Hepatocyte (in vitro differentiated cells): Measurements from ENCODE around the gene RAB11FIP5. TPM values are rescaled to one million over a fixed set of nuclear protein-coding genes. Genes with fewer than 3 reads are reported as not detected.

ENCODE experiments used
- DNase-seq: peaks from one replicate; pipeline ENCODE4 v3.0.0-alpha.2; 2016; ENCODE audit warnings: low spot score
- H2AFZ ChIP-seq: fragments of 200-600 bp; sonication (generic); 2 replicates; pipeline ENCODE4 v1.6.0; 2016; ENCODE audit warnings: antibody characterized with exemption, mild to moderate bottlenecking
- H3K27ac ChIP-seq: fragments of 200-600 bp; sonication (generic); 2 replicates; pipeline ENCODE4 v1.5.1; 2016; ENCODE audit warnings: mild to moderate bottlenecking
- H3K27me3 ChIP-seq: fragments of 200-600 bp; sonication (generic); 2 replicates; pipeline ENCODE4 v1.6.1; 2016
- H3K36me3 ChIP-seq: fragments of 200-600 bp; sonication (generic); replicated peaks from 2 replicates; pipeline ENCODE4 v1.5.1; 2016; ENCODE audit warnings: low read depth; ENCODE audit not compliant: insufficient read depth
- H3K4me1 ChIP-seq: fragments of 200-600 bp; sonication (generic); 2 replicates; pipeline ENCODE4 v1.5.1; 2016; ENCODE audit warnings: mild to moderate bottlenecking, moderate library complexity; ENCODE audit not compliant: insufficient read depth
- H3K4me2 ChIP-seq: fragments of 200-600 bp; sonication (generic); 2 replicates; pipeline ENCODE4 v1.6.0; 2016
- H3K4me3 ChIP-seq: fragments of 200-600 bp; sonication (generic); 2 replicates; pipeline ENCODE4 v1.5.1; 2016; ENCODE audit warnings: mild to moderate bottlenecking
- H3K79me2 ChIP-seq: fragments of 200-600 bp; sonication (generic); 2 replicates; pipeline ENCODE4 v1.6.0; 2017; ENCODE audit warnings: mild to moderate bottlenecking
- H3K9me2 ChIP-seq: fragments of 200-600 bp; sonication (generic); replicated peaks from 2 replicates; pipeline ENCODE4 v1.6.0; 2017; ENCODE audit warnings: mild to moderate bottlenecking; ENCODE audit not compliant: insufficient read depth
- H3K9me3 ChIP-seq: fragments of 200-600 bp; sonication (generic); 2 replicates; pipeline ENCODE4 v1.5.1; 2016; ENCODE audit warnings: low read depth, mild to moderate bottlenecking
- H4K20me1 ChIP-seq: fragments of 200-600 bp; sonication (generic); 2 replicates; pipeline ENCODE4 v1.6.0; 2016; ENCODE audit warnings: mild to moderate bottlenecking; ENCODE audit not compliant: insufficient read depth, poor library complexity, severe bottlenecking
- CTCF ChIP-seq: fragments of 200-600 bp; sonication (generic); IDR thresholded peaks from 2 replicates; pipeline ENCODE4 v1.5.1; 2016; ENCODE audit warnings: antibody characterized with exemption, mild to moderate bottlenecking; ENCODE audit not compliant: poor library complexity
- EZH2 ChIP-seq: fragments of 200-600 bp; sonication (generic); IDR thresholded peaks from 2 replicates; pipeline ENCODE4 v1.6.1; 2016; ENCODE audit warnings: antibody characterized with exemption, mild to moderate bottlenecking, borderline replicate concordance
- EZH2phosphoT487 ChIP-seq: fragments of 200-600 bp; sonication (generic); IDR thresholded peaks from one replicate; pipeline ENCODE4 v1.6.1; 2018; ENCODE audit warnings: antibody characterized with exemption, mild to moderate bottlenecking, low read depth, moderate library complexity; ENCODE audit not compliant: unreplicated experiment, severe bottlenecking
- WGBS: methylation state at CpG from one replicate; pipeline ENCODE4 v1.1.6; 2016; ENCODE audit warnings: low lambda C conversion rate; ENCODE audit errors: missing lambda C conversion rate; 5-methylcytosine and 5-hydroxymethylcytosine counted together
- polyA plus RNA-seq: library from polyadenylated mRNA; unstranded; fragments of >200 nt; fragmentation: Nextera tagmentation; extraction: Ambion mirVana; gene quantifications from 2 replicates; pipeline ENCODE4 v1.2.1, GENCODE V29; 2016
- total RNA-seq: library from RNA; depleted of rRNA; stranded (reverse); fragments of >200 nt; gene quantifications from 2 replicates; pipeline ENCODE4 v1.2.3, GENCODE V29; 2014

Gene RAB11FIP5
- total and polyA plus RNA-seq, 2 experiments from 2014 or later: 33.5 to 33.7 TPM

- no peak overlapping the region for H2AFZ ChIP-seq
- H3K9me3 ChIP-seq: no peaks in the 10 kb centered on the region
- H3K4me3 ChIP-seq: no peak overlapping the region
- H3K27me3 ChIP-seq: no peaks in the 10 kb centered on the region
- DNase-seq: no peak
- no peak overlapping the region for H3K27ac ChIP-seq
- no peak overlapping the region for H3K4me2 ChIP-seq
- no peaks in the 10 kb centered on the region for H3K36me3 ChIP-seq
- H3K4me1 ChIP-seq: peaks cover 9% of the 10 kb centered on the region
- no peaks in the 10 kb centered on the region for H3K9me2 ChIP-seq
- 97% methylated on average over 6 of the region's 6 CpGs for WGBS
- H3K79me2 ChIP-seq: peaks cover 40% of the 10 kb centered on the region
- TF ChIP-seq EZH2phosphoT487 (no peak), CTCF (no peak), EZH2 (no peak)
- no peaks in the 10 kb centered on the region for H4K20me1 ChIP-seq
These were observed 53.6 kb downstream of the RAB11FIP5 start for GRCh38 chr2:73059106-73059505.

GRCh38 chr2:73054980-73055379 is 57.8 kb downstream of the RAB11FIP5 start:
- TF ChIP-seq EZH2phosphoT487 (no peak), EZH2 (no peak), CTCF (no peak)

GRCh38 chr2:73053316-73054114 is 59.2 kb downstream of the RAB11FIP5 start:
- H3K9me2 ChIP-seq: no peaks in the 10 kb centered on the region
- no peak for TF ChIP-seq EZH2phosphoT487
- TF ChIP-seq EZH2: no peak
- no peak for TF ChIP-seq CTCF
- no peaks in the 10 kb centered on the region for H3K79me2 ChIP-seq
- H3K27ac ChIP-seq: no peak overlapping the region
- DNase-seq: no peak
- H3K27me3 ChIP-seq: no peaks in the 10 kb centered on the region
- no peaks in the 10 kb centered on the region for H3K9me3 ChIP-seq
- H3K4me1 ChIP-seq: no peaks in the 10 kb centered on the region
- H3K4me2 ChIP-seq: no peak overlapping the region
- H2AFZ ChIP-seq: no peak overlapping the region
- 90% methylated on average over 6 of the region's 6 CpGs for WGBS
- H3K4me3 ChIP-seq: no peak overlapping the region
- H4K20me1 ChIP-seq: no peaks in the 10 kb centered on the region
- no peaks in the 10 kb centered on the region for H3K36me3 ChIP-seq

More at GRCh38 chr2:73054980-73055379, 57.8 kb downstream of the RAB11FIP5 start:
- Histone ChIP-seq H3K4me3 (no peak overlapping the region), H4K20me1 (no peaks in the 10 kb centered on the region), H2AFZ (no peak overlapping the region), H3K27ac (no peak overlapping the region), H3K9me3 (no peaks in the 10 kb centered on the region), H3K36me3 (no peaks in the 10 kb centered on the region), H3K27me3 (no peaks in the 10 kb centered on the region), H3K9me2 (no peaks in the 10 kb centered on the region), H3K4me2 (no peak overlapping the region), H3K4me1 (no peaks in the 10 kb centered on the region), H3K79me2 (peaks cover 8% of the 10 kb centered on the region)
- 93% methylated on average over 5 of the region's 5 CpGs for WGBS
- no peak for DNase-seq
